GM23338 (cell line): ENCODE data around the gene RILP. TPM values are rescaled to one million over a fixed set of nuclear protein-coding genes. Genes with fewer than 3 reads are reported as not detected.

ENCODE experiments used
- polyA plus RNA-seq: library from polyadenylated mRNA; unstranded; fragments of >200 nt; fragmentation: Nextera tagmentation; extraction: Ambion mirVana; gene quantifications from 2 replicates; pipeline ENCODE4 v1.2.1, GENCODE V29; 2016
- small RNA-seq: library from RNA; depleted of rRNA; stranded (forward); fragments of <200 nt; gene quantifications from one replicate; pipeline ENCODE3, GENCODE V24; 2014; ENCODE audit warnings: low replicate concordance
- total RNA-seq: library from RNA; depleted of rRNA; stranded (reverse); fragments of >200 nt; shearing (Covaris generic); gene quantifications from 2 replicates; pipeline ENCODE4 v1.2.3, GENCODE V29; 2014; rRNA removed

Gene RILP
- total and polyA plus RNA-seq, 2 experiments from 2014 or later: 9.2 to 10.8 TPM

Small RNAs within 50 kb of the gene (small RNA-seq; reads per million reads assigned to genes)
- not detected for gene RN7SL105P

Other genes with a start within 250 kb of the RILP start
- gene YWHAE, start 249.6 kb downstream of the RILP start, total RNA-seq: 1,251 and 1,409 TPM in 2 replicates
- gene YWHAE, start 249.6 kb downstream of the RILP start, polyA plus RNA-seq: 1,271 and 1,283 TPM in 2 replicates
- gene CRK, start 193.6 kb downstream of the RILP start, total RNA-seq: 59.8 and 61.1 TPM in 2 replicates
- 28.6 and 32.6 TPM in 2 replicates for gene CRK, start 193.6 kb downstream of the RILP start, polyA plus RNA-seq
- gene MYO1C, start 157.2 kb downstream of the RILP start, total RNA-seq: 35.2 and 57.1 TPM in 2 replicates
- 12.3 and 13.9 TPM in 2 replicates for gene MYO1C, start 157.2 kb downstream of the RILP start, polyA plus RNA-seq
- gene INPP5K, start 133.3 kb downstream of the RILP start, total RNA-seq: 22.5 and 29.7 TPM in 2 replicates
- gene INPP5K, start 133.3 kb downstream of the RILP start, polyA plus RNA-seq: 8.4 TPM in 2 replicates
- gene PITPNA, start 87.1 kb downstream of the RILP start, total RNA-seq: 24.2 and 28.1 TPM in 2 replicates
- gene PITPNA, start 87.1 kb downstream of the RILP start, polyA plus RNA-seq: 13.0 and 14.2 TPM in 2 replicates
- 7.1 and 9.8 TPM in 2 replicates for gene SLC43A2, start 21.0 kb downstream of the RILP start, total RNA-seq
- gene SLC43A2, start 21.0 kb downstream of the RILP start, polyA plus RNA-seq: 2.2 and 2.5 TPM in 2 replicates
- gene SCARF1, start 4.1 kb downstream of the RILP start, total RNA-seq: 1.0 and 1.6 TPM in 2 replicates
- 0.63 and 0.76 TPM in 2 replicates for gene SCARF1, start 4.1 kb downstream of the RILP start, polyA plus RNA-seq
- 231 and 246 TPM in 2 replicates for gene PRPF8, start 35.0 kb upstream of the RILP start, total RNA-seq
- gene PRPF8, start 35.0 kb upstream of the RILP start, polyA plus RNA-seq: 175 and 178 TPM in 2 replicates
- 0.58 and 1.4 TPM in 2 replicates for gene TLCD2, start 60.5 kb upstream of the RILP start, total RNA-seq
- 0.64 and 0.70 TPM in 2 replicates for gene TLCD2, start 60.5 kb upstream of the RILP start, polyA plus RNA-seq
- gene WDR81, start 74.8 kb upstream of the RILP start, total RNA-seq: 14.5 and 17.6 TPM in 2 replicates
- 3.5 and 3.7 TPM in 2 replicates for gene WDR81, start 74.8 kb upstream of the RILP start, polyA plus RNA-seq
- gene SERPINF2, start 93.0 kb upstream of the RILP start, total RNA-seq: 0.47 and 0.66 TPM in 2 replicates
- 1.2 and 1.5 TPM in 2 replicates for gene SERPINF2, start 93.0 kb upstream of the RILP start, polyA plus RNA-seq
- 40.7 and 41.4 TPM in 2 replicates for gene SERPINF1, start 112.2 kb upstream of the RILP start, total RNA-seq
- 22.1 and 24.4 TPM in 2 replicates for gene SERPINF1, start 112.2 kb upstream of the RILP start, polyA plus RNA-seq
- 18.4 and 21.9 TPM in 2 replicates for gene SMYD4, start 180.0 kb upstream of the RILP start, total RNA-seq
- 14.8 and 17.0 TPM in 2 replicates for gene SMYD4, start 180.0 kb upstream of the RILP start, polyA plus RNA-seq
- 42.5 and 52.1 TPM in 2 replicates for gene RPA1, start 180.1 kb upstream of the RILP start, total RNA-seq
- 26.7 and 33.7 TPM in 2 replicates for gene RPA1, start 180.1 kb upstream of the RILP start, polyA plus RNA-seq